ENCODE measurements around the gene PHF21B.
"Not testable (repeated sequence)": the region's sequence is repeated elsewhere in the genome, so short reads cannot be mapped to it uniquely, and the experiment has no call there.

PHF21B gene

DNA sequence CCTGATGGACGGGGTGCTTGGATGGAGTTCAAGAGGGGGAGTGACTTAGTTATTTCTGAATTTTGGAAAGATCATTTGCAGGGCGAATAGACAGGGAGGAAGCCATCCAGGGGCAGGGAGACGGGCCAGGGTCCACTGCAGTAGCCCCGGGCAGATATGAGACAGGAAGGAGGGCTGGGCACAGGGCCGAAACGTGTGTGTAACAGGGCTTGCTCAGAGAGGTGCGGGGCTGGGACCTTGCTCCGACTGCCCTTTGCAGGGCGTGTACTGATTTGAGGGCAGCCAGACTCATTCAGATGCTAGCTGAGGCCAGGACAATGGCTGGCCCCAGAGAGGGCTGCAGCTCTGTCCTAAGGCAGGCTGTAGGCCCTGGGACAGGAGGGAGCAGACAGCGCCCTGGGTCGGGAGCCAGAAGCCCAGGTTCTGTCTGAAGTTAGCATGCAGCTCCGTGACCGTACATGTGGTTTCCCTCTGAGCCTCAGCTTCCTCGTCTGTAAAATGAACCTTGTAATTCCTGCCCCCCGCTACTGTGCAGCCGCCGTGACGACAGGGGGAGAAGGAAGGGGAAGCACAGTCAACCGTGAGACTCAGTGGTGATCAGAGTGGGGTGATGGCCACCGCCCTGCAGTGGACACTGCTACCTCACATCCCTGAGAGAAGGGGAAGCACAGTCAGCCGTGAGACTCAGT, 103.4 kb downstream of the PHF21B start:
- no peak for TF ChIP-seq ZFX (IDR thresholded peaks at IDR 0.05; ENCODE audit: borderline replicate concordance)
- TF ChIP-seq, protein P1, sequence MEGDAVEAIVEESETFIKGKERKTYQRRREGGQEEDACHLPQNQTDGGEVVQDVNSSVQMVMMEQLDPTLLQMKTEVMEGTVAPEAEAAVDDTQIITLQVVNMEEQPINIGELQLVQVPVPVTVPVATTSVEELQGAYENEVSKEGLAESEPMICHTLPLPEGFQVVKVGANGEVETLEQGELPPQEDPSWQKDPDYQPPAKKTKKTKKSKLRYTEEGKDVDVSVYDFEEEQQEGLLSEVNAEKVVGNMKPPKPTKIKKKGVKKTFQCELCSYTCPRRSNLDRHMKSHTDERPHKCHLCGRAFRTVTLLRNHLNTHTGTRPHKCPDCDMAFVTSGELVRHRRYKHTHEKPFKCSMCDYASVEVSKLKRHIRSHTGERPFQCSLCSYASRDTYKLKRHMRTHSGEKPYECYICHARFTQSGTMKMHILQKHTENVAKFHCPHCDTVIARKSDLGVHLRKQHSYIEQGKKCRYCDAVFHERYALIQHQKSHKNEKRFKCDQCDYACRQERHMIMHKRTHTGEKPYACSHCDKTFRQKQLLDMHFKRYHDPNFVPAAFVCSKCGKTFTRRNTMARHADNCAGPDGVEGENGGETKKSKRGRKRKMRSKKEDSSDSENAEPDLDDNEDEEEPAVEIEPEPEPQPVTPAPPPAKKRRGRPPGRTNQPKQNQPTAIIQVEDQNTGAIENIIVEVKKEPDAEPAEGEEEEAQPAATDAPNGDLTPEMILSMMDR (IDR thresholded peaks at IDR 0.05) = no peak
- no peak overlapping the region for H3K27ac ChIP-seq

DNA sequence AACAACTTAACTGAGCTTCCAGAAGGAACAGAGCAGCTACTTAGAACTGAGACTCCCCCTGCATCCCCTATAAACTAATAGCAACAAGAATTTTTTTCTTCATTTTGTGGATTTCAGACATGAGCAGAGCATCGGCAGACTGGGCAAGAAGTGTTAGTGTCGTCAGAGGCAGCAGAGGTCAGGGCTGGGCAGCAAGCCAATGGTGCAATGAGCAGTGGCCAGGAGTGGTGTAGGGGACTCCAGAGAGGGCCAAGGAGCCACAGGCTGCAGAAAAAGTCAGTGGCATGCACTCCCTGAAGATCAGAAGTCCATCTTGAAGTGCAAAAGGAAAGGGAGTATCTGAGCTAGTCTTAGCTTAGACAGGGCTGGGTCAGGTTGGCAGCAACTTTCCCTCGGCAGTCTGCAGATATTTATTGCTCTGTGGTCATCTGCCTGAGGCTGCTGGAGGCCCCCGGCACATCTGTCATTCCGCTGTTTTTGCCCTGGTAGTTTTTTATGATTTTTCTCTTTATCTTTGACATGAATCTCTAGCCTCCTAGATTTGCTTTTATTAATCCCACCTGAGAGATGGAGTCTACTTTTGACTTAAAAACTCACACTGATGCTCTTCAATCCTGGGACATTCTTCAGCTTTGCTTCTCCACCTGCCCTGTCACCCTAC, 105.2 kb downstream of the PHF21B start:
- H3K27ac ChIP-seq = not testable (repeated sequence)

DNA sequence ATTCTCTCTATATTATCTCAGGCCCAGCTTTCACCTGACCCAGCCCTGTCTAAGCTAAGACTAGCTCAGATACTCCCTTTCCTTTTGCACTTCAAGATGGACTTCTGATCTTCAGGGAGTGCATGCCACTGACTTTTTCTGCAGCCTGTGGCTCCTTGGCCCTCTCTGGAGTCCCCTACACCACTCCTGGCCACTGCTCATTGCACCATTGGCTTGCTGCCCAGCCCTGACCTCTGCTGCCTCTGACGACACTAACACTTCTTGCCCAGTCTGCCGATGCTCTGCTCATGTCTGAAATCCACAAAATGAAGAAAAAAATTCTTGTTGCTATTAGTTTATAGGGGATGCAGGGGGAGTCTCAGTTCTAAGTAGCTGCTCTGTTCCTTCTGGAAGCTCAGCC, 106.6 kb downstream of the PHF21B start:
- H3K27ac ChIP-seq = not testable (repeated sequence)

DNA sequence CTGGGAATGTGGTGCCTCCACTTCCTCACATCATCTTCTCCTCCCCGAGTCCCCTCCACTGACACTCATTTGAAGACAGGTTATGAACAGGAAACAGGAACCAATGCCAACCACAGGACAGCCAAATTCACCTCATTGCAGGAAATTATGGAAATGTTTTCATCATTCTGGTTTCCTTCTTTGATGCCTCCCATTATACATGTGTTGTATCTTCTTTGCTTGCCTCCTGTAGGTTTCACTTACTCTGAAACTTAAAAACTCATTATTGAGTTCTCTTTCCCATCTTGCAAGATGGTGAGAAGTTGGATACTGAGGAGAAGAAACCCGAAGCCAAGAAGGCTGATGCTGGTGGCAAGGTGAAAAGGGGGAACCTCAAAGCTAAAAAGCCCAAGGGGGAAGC, 108.5 kb downstream of the PHF21B start:
- H3K27ac ChIP-seq = no peak overlapping the region
- TF ChIP-seq, protein P1 (IDR thresholded peaks at IDR 0.05) = no peak
- no peak for TF ChIP-seq ZFX (IDR thresholded peaks at IDR 0.05; ENCODE audit: borderline replicate concordance)

DNA sequence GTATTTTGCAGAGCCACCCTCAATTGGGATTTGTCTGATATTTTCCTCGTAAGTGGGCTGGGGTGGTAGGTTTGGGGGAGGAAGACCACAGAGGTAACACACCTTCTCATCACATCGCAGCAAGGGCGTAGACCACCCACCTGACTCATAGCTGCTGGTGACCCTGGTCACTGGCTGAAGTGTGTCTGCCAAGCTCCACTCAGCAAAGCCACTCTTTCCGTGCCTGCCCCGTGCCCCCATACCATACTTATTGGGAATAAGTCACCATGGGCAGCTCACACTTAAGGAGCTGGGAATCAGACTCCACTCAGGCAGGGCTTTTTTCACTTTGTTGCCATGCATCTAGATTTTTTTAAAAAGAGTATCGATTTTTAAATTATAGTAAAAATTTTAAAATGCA, 111.6 kb downstream of the PHF21B start:
- TF ChIP-seq, protein P1 (IDR thresholded peaks at IDR 0.05) = no peak
- TF ChIP-seq ZFX (IDR thresholded peaks at IDR 0.05; ENCODE audit: borderline replicate concordance) = no peak

DNA sequence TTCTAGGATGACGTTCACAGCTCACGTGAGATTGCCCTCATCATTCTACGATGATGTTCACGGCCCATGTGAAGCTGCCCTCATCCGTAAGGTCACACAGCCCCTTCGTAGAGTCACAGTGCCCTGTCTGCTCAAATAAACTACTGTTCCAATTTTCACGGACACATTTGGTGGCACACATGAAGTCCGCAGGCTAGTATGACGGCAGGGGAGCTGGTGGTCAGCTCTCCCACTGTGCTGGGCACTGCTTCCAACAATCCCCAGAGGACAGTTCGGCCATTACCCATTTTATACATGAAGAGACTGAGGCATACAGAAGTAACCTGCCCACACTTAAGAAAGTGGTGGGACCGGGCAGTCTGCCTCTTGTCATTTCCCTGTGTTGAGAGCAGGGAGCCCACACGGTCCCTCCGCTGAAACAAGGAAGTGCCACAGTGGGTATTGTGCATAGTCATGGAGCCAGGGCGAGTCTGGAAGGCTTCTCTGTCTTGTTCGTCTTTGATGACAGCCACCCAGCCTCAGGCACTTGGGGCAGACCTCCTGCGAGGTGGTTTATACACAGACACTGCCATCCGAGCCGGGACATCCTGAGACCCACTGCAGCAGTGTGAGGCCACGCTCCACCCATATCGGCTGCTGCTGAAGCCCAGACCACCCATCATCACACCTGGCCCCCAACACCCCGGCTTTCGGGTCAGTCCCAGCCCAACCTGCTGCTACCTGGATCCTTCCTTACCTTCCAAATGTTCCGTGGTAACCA, 114.3 kb downstream of the PHF21B start:
- H3K27ac ChIP-seq = no peak overlapping the region
- TF ChIP-seq, protein P1 (IDR thresholded peaks at IDR 0.05) = no peak
- no peak for TF ChIP-seq ZFX (IDR thresholded peaks at IDR 0.05; ENCODE audit: borderline replicate concordance)

More for the DNA sequence above, 111.6 kb downstream of the PHF21B start:
- H3K27ac ChIP-seq = no peak overlapping the region

DNA sequence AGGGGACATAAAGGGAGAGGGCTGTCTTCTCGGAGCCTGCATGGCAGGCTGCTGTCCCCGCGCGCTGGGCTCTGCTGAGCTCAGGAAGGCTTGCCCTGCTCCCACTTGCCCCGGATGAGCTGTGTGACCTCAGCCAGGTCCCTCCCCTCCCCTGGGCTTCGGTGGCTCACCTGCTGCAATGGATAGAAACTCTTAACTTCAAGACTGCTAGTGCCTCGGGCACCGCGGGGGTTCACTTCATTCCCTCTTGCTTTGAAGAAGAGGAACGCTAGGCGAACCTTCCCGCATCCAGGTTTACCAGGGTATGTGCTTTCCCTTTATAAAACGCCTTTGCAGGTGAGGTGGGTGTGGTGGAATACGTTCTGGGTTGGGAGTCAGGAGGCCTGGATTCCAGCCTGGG, 115.0 kb downstream of the PHF21B start:
- H3K27ac ChIP-seq = no peak overlapping the region
- TF ChIP-seq, protein P1 (IDR thresholded peaks at IDR 0.05) = no peak
- no peak for TF ChIP-seq ZFX (IDR thresholded peaks at IDR 0.05; ENCODE audit: borderline replicate concordance)

DNA sequence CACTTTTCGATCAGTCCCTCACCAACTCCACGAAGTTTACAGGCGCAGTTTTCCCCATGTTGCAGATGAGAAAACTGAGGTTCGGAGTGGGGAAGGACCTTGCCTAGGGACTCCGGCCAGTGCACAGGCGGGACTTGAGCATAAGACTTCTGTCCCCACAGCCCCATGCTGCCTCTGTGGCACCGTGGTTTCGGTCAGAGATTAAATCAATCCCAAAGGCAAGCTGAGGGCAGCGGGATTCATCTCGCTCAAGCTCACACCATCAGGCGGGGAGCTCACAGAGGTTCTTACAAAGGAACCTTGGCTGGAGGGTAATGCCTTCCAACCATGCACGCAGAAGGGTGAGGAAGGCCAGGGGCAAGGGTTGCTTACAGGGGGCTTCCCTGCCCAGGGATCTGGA, 115.5 kb downstream of the PHF21B start:
- TF ChIP-seq, protein P1 (IDR thresholded peaks at IDR 0.05) = no peak
- TF ChIP-seq ZFX (IDR thresholded peaks at IDR 0.05; ENCODE audit: borderline replicate concordance) = no peak

More for the DNA sequence above, 115.5 kb downstream of the PHF21B start:
- H3K27ac ChIP-seq = no peak overlapping the region
